Breast epithelium (tissue), 4 donors: Measurements from ENCODE around the gene HOXD3. TPM values are rescaled to one million over a fixed set of nuclear protein-coding genes. Genes with fewer than 3 reads are reported as not detected.

Experiments used
- DNase-seq, 2 donors: peaks; one replicate each; pipeline ENCODE4 v3.0.0-alpha.2; 2019; ENCODE audit warnings: low spot score in 2 of 2
- H3K27ac ChIP-seq, 2 donors: fragments of 200-600 bp; sonication (generic) in 1 of 2; one replicate each; pipeline ENCODE4 v1.5.1; 2016 to 2019; ENCODE audit warnings: mild to moderate bottlenecking in 1 of 2
- H3K27me3 ChIP-seq, 2 donors: fragments of 200-600 bp; sonication (generic) in 1 of 2; one replicate each; pipeline versions ENCODE4 v1.5.1 to v1.6.0; 2017 to 2019; ENCODE audit warnings: control low read depth in 1 of 2, mild to moderate bottlenecking in 1 of 2
- H3K36me3 ChIP-seq: fragments of 200-600 bp; one replicate; pipeline ENCODE4 v1.5.1; 2019
- H3K4me1 ChIP-seq, 2 donors: fragments of 200-600 bp; sonication (generic); one replicate each; pipeline ENCODE4 v1.5.1; 2016 to 2019; ENCODE audit warnings: control low read depth in 1 of 2
- H3K4me3 ChIP-seq, 3 donors: fragments of 200-600 bp; sonication (generic); 1 replicate in 2 of 3; 2 replicates in 1 of 3; pipeline ENCODE4 v1.5.1; 2016 to 2019; ENCODE audit warnings: mild to moderate bottlenecking in 3 of 3, moderate library complexity in 2 of 3
- H3K9me3 ChIP-seq, 2 donors: fragments of 200-600 bp; sonication (generic) in 1 of 2; one replicate each; pipeline ENCODE4 v1.5.1; 2016 to 2019; ENCODE audit warnings: control low read depth in 1 of 2
- POLR2A ChIP-seq: fragments of 450-650 bp; IDR thresholded peaks from one replicate; pipeline ENCODE4 v1.6.1; 2016; ENCODE audit warnings: antibody characterized with exemption, mild to moderate bottlenecking, moderate library complexity
- POLR2AphosphoS5 ChIP-seq, 3 donors: sonication (generic); formaldehyde crosslinking; IDR thresholded peaks; one replicate each; pipeline ENCODE4 v1.6.1; 2017; ENCODE audit warnings: antibody characterized with exemption in 3 of 3
- intact Hi-C: fragments of 100-400 bp; cut with DNase I; formaldehyde crosslinking; loops from one replicate; pipeline ENCODE4 v1.15.1; 2023; ENCODE audit warnings: low total_unique reads
- total RNA-seq, 3 donors: library from RNA; depleted of rRNA; stranded (reverse); fragments of >200 nt; gene quantifications; one replicate each; pipeline ENCODE4 v1.1.0, GENCODE V29; 2016
- TF ChIP-seq, protein P1 (sequence below), 3 donors: fragments of 450-650 bp; IDR thresholded peaks; one replicate each; pipeline ENCODE4 v1.5.1; 2016 to 2017; ENCODE audit warnings: antibody characterized with exemption in 3 of 3, mild to moderate bottlenecking in 3 of 3, moderate library complexity in 3 of 3

HOXD3 gene
- total RNA-seq, 3 donors from 2014 or later = 4.2 to 14.4 (median 4.8) TPM

DNA sequence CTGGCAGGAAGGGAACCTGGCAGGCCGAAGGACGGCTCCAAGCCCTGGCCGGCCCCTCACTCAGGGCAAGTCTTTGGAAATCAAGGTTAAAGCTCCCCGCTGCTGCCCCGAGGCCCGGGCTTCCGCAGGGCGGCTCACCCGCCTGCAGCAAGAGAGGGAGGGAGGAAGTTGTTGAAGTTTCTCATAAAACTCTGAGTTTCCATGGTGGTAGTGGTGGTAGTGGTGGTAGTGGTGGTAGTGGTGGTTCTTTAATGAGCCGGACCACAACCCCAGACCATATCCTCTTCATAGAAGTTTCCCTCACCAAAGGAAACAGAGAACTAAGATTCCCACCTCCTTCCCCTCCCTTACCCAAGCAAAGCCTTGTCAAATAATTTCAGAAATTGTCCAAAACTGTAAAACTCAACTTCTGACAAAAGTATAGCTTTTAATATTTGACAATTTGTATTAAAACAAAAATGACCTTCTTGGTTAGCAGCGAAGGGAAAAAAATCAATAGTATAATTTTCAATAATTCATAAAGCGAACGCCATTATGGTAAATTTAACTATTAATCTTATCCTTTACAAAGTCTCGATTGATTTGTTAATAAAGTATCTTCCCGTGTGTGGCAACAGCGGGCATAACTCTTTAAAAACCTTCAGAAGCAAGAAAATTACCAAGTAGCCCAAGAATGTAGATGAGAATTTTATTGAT, 42.0 kb upstream of the HOXD3 start:
- Histone ChIP-seq H3K36me3 (no peaks in the 10 kb centered on the region), H3K9me3 (no peaks in the 10 kb centered on the region), H3K4me3 (no peak overlapping the region), H3K27ac (no peak overlapping the region), H3K4me1 (no peaks in the 10 kb centered on the region), H3K27me3 (peaks cover 12 to 100% of the 10 kb centered on the region in 2 donors)
- TF ChIP-seq, protein P1, sequence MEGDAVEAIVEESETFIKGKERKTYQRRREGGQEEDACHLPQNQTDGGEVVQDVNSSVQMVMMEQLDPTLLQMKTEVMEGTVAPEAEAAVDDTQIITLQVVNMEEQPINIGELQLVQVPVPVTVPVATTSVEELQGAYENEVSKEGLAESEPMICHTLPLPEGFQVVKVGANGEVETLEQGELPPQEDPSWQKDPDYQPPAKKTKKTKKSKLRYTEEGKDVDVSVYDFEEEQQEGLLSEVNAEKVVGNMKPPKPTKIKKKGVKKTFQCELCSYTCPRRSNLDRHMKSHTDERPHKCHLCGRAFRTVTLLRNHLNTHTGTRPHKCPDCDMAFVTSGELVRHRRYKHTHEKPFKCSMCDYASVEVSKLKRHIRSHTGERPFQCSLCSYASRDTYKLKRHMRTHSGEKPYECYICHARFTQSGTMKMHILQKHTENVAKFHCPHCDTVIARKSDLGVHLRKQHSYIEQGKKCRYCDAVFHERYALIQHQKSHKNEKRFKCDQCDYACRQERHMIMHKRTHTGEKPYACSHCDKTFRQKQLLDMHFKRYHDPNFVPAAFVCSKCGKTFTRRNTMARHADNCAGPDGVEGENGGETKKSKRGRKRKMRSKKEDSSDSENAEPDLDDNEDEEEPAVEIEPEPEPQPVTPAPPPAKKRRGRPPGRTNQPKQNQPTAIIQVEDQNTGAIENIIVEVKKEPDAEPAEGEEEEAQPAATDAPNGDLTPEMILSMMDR (IDR thresholded peaks at IDR 0.05) = no peak
- TF ChIP-seq POLR2AphosphoS5 (IDR thresholded peaks at IDR 0.05) = no peak
- peak in 1 of 2 donors; percentile 48 for DNase-seq
- intact Hi-C loops = no loop called here

GRCh38 chr2:176115883-176116813, 41.0 kb upstream of the HOXD3 start, which contains the start of gene HOXD10:
Gene HOXD10 (plus strand): TSS chr2:176116778. CDS start chr2:176116834, 56 bp downstream.
- DNase-seq = peak in 1 of 2 donors; percentile 60
- H3K4me1 ChIP-seq = no peaks in the 10 kb centered on the region
- H3K27me3 ChIP-seq = peaks cover 12 to 100% of the 10 kb centered on the region in 2 donors
- intact Hi-C loops = no loop called here
- no peak for TF ChIP-seq POLR2AphosphoS5 (IDR thresholded peaks at IDR 0.05)
- TF ChIP-seq, protein P1 (IDR thresholded peaks at IDR 0.05) = peak in 1 of 3 donors; percentile 22
- H3K4me3 ChIP-seq = peak within 1 kb of the TSS; percentile 24 to 62 (median 36)
- no peaks in the 10 kb centered on the region for H3K36me3 ChIP-seq
- H3K27ac ChIP-seq = peak within 1 kb of the TSS in 1 of 2 donors; percentile 75
- no peaks in the 10 kb centered on the region for H3K9me3 ChIP-seq

- TF ChIP-seq, protein P1 (IDR thresholded peaks at IDR 0.05) = no peak
- TF ChIP-seq POLR2A (no peak), POLR2AphosphoS5 (IDR thresholded peaks at IDR 0.05) (no peak)
- DNase-seq = peak in 1 of 2 donors; percentile 45
- no peaks in the 10 kb centered on the region for H3K4me1 ChIP-seq
- H3K9me3 ChIP-seq = no peaks in the 10 kb centered on the region
- H3K36me3 ChIP-seq = no peaks in the 10 kb centered on the region
- H3K27me3 ChIP-seq = peaks cover 10 to 100% of the 10 kb centered on the region in 2 donors
- intact Hi-C loops = no loop called here
- peak overlapping the region in 1 of 2 donors; percentile 75 for H3K27ac ChIP-seq
- peak overlapping the region; percentile 21 to 62 (median 36) for H3K4me3 ChIP-seq
These were observed 39.8 kb upstream of the HOXD3 start for GRCh38 chr2:176117162-176117822.

GRCh38 chr2:176117823-176118371, 39.2 kb upstream of the HOXD3 start:
- no peak for TF ChIP-seq POLR2AphosphoS5 (IDR thresholded peaks at IDR 0.05)
- TF ChIP-seq, protein P1 (IDR thresholded peaks at IDR 0.05) = no peak
- no peak for TF ChIP-seq POLR2A
- H3K4me1 ChIP-seq = no peaks in the 10 kb centered on the region
- no peaks in the 10 kb centered on the region for H3K9me3 ChIP-seq
- intact Hi-C loops = no loop called here
- peak overlapping the region in 1 of 2 donors; percentile 75 for H3K27ac ChIP-seq
- no peaks in the 10 kb centered on the region for H3K36me3 ChIP-seq
- DNase-seq = no peak
- H3K4me3 ChIP-seq = peak overlapping the region; percentile 21 to 62 (median 36)
- peaks cover 9 to 100% of the 10 kb centered on the region in 2 donors for H3K27me3 ChIP-seq
